HCT116 (cell line): ENCODE data around the gene MDM2. TPM values are rescaled to one million over a fixed set of nuclear protein-coding genes. Genes with fewer than 3 reads are reported as not detected.

Experiments used
- ATAC-seq: fragments of 200-7000 bp; cut with Tn5 transposase; 2 replicates; pipeline ENCODE4 v1.9.1; 2020; ENCODE audit warnings: mild to moderate bottlenecking, moderate library complexity
- BruUV-seq: library from RNA; stranded (reverse); fragments of 400-500 nt; replicated peaks from 2 replicates; lab custom pipeline; 2021; lab: Mats Ljungman, UMichigan
- CTCF ChIA-PET: fragments of 300-600 bp; sonication (Branson Sonifier 250); formaldehyde crosslinking; loops from one replicate; lab custom pipeline; 2021; ENCODE audit warnings: antibody characterized with exemption; lab: Charles Lee
- POLR2A ChIA-PET: fragments of 300-600, 350-600 bp; sonication (Branson Sonifier 250); formaldehyde crosslinking; loops from one replicate; lab custom pipeline; 2021; ENCODE audit warnings: antibody characterized with exemption; lab: Charles Lee
- RAD21 ChIA-PET, 2 experiments: fragments of 300-600 bp; sonication (Branson Sonifier 250); formaldehyde crosslinking; loops; one replicate each; lab custom pipeline; 2023; ENCODE audit warnings: low total read pairs in 2 of 2; ENCODE audit not compliant: uncharacterized antibody in 2 of 2, unreplicated experiment in 2 of 2, low non-redundant PET in 1 of 2; lab: Charles Lee
- DNase-seq: peaks from one replicate; pipeline ENCODE4 v3.0.0-alpha.2; 2010; ENCODE audit warnings: low read depth, low spot score
- H2AFZ ChIP-seq: fragments of 200-600 bp; shearing (Covaris generic), sonication (generic); 2 replicates; pipeline ENCODE4 v1.6.1; 2017; ENCODE audit warnings: low read depth, mixed run types, mixed read lengths, antibody characterized with exemption, low read length; ENCODE audit not compliant: poor library complexity, severe bottlenecking
- H3K27ac ChIP-seq: 2 replicates; pipeline ENCODE4 v1.5.1; 2012; ENCODE audit warnings: low read depth, low read length
- H3K27me3 ChIP-seq: fragments of 200-600 bp; sonication (generic); 2 replicates; pipeline ENCODE4 v1.6.1; 2016; ENCODE audit warnings: mixed run types, low read length, mixed read lengths; ENCODE audit not compliant: insufficient read depth
- H3K36me3 ChIP-seq, 2 experiments: fragments of 200-500 bp in 1 of 2; fragments of 200-600 bp in 1 of 2; sonication (Bioruptor generic) in 1 of 2; sonication (generic) in 1 of 2; 2 replicates each; pipeline versions ENCODE4 v1.5.1 to v1.6.1; 2014 to 2016; ENCODE audit warnings: low read length in 2 of 2, inconsistent platforms in 1 of 2, mixed read lengths in 1 of 2, mixed run types in 1 of 2; ENCODE audit not compliant: insufficient read depth in 2 of 2, control insufficient read depth in 1 of 2
- H3K4me1 ChIP-seq, 2 experiments: fragments of 200-600 bp in 1 of 2; sonication (generic) in 1 of 2; 2 replicates each; pipeline versions ENCODE4 v1.5.1 to v1.6.1; 2012 to 2017; ENCODE audit warnings: low read length in 2 of 2, inconsistent platforms in 1 of 2, mild to moderate bottlenecking in 1 of 2, mixed read lengths in 1 of 2, mixed run types in 1 of 2, moderate library complexity in 1 of 2; ENCODE audit not compliant: insufficient read depth in 2 of 2, control insufficient read depth in 1 of 2
- H3K4me2 ChIP-seq: fragments of 200-600 bp; sonication (generic); 2 replicates; pipeline ENCODE4 v1.6.1; 2017; ENCODE audit warnings: mixed run types, low read length, mixed read lengths
- H3K4me3 ChIP-seq, 2 experiments: fragments of 200-600 bp in 1 of 2; sonication (generic) in 1 of 2; replicated peaks in 1 of 2; 2 replicates each; pipeline ENCODE4 v1.5.1; 2011 to 2016; ENCODE audit warnings: low read length in 2 of 2, control low read depth in 1 of 2, low read depth in 1 of 2, mild to moderate bottlenecking in 1 of 2, mixed read lengths in 1 of 2, mixed run types in 1 of 2
- H3K79me2 ChIP-seq: fragments of 200-600 bp; sonication (generic); 2 replicates; pipeline ENCODE4 v1.6.1; 2017; ENCODE audit warnings: mild to moderate bottlenecking, mixed run types, low read length, moderate library complexity, mixed read lengths; ENCODE audit not compliant: insufficient read depth
- H3K9ac ChIP-seq: fragments of 200-600 bp; sonication (generic); 2 replicates; pipeline ENCODE4 v1.6.1; 2016; ENCODE audit warnings: low read length, mixed read lengths
- H3K9me2 ChIP-seq: fragments of 200-600 bp; sonication (generic), shearing (Covaris generic); 2 replicates; pipeline ENCODE4 v1.6.1; 2017; ENCODE audit warnings: mixed run types, mild to moderate bottlenecking, moderate library complexity; ENCODE audit not compliant: insufficient read depth
- H3K9me3 ChIP-seq, 2 experiments: fragments of 200-500 bp in 1 of 2; fragments of 200-600 bp in 1 of 2; sonication (Bioruptor generic) in 1 of 2; sonication (generic) in 1 of 2; 2 replicates each; pipeline ENCODE4 v1.6.1; 2014 to 2017; ENCODE audit warnings: low read length in 2 of 2, mixed read lengths in 2 of 2, inconsistent platforms in 1 of 2, low read depth in 1 of 2, mild to moderate bottlenecking in 1 of 2, mixed run types in 1 of 2, moderate library complexity in 1 of 2; ENCODE audit not compliant: control insufficient read depth in 1 of 2, insufficient read depth in 1 of 2
- H4K20me1 ChIP-seq: fragments of 200-600 bp; sonication (generic), shearing (Covaris generic); 2 replicates; pipeline ENCODE4 v1.6.1; 2017; ENCODE audit warnings: mixed run types, mild to moderate bottlenecking, moderate library complexity; ENCODE audit not compliant: insufficient read depth
- CTCF ChIP-seq, 3 experiments: fragments of 200-600 bp in 1 of 3; sonication (generic) in 1 of 3; IDR thresholded peaks in 2 of 3; conservative IDR thresholded peaks in 1 of 3; 2 replicates each; pipeline ENCODE4 v1.5.1; 2012 to 2017; ENCODE audit warnings: low read depth in 2 of 3, low read length in 2 of 3, antibody characterized with exemption in 1 of 3, borderline replicate concordance in 1 of 3, control low read depth in 1 of 3, mild to moderate bottlenecking in 1 of 3, mixed read lengths in 1 of 3, mixed run types in 1 of 3, moderate library complexity in 1 of 3; ENCODE audit not compliant: insufficient read depth in 1 of 3
- ELF1 ChIP-seq: IDR thresholded peaks from 2 replicates; pipeline ENCODE4 v1.6.1; 2012; ENCODE audit warnings: low read depth, borderline replicate concordance
- JUND ChIP-seq: IDR thresholded peaks from 2 replicates; pipeline ENCODE4 v1.6.1; 2012
- POLR2A ChIP-seq: IDR thresholded peaks from 2 replicates; pipeline ENCODE4 v1.7.0; 2011; ENCODE audit warnings: borderline replicate concordance; ENCODE audit not compliant: insufficient read depth, insufficient read length; ENCODE audit errors: extremely low read depth
- POLR2AphosphoS5 ChIP-seq: IDR thresholded peaks from 2 replicates; pipeline ENCODE4 v1.6.1; 2011; ENCODE audit warnings: mild to moderate bottlenecking, low read depth, low read length, moderate library complexity
- REST ChIP-seq: IDR thresholded peaks from 2 replicates; pipeline ENCODE4 v1.6.1; 2012; ENCODE audit warnings: low read depth
- SIN3A ChIP-seq: IDR thresholded peaks from 2 replicates; pipeline ENCODE4 v1.6.1; 2012; ENCODE audit warnings: low read depth
- SP1 ChIP-seq: IDR thresholded peaks from 2 replicates; pipeline ENCODE4 v1.6.1; 2012; ENCODE audit warnings: low read depth
- SRF ChIP-seq: IDR thresholded peaks from 2 replicates; pipeline ENCODE4 v1.6.1; 2012; ENCODE audit warnings: low read depth
- TCF7L2 ChIP-seq: IDR thresholded peaks from 2 replicates; pipeline ENCODE4 v1.7.0; 2011; ENCODE audit warnings: borderline replicate concordance, inconsistent platforms; ENCODE audit not compliant: insufficient read depth, insufficient read length; ENCODE audit errors: extremely low read depth
- YY1 ChIP-seq: IDR thresholded peaks from 2 replicates; pipeline ENCODE4 v1.6.1; 2011; ENCODE audit warnings: low read length, low read depth, moderate library complexity, mild to moderate bottlenecking; ENCODE audit not compliant: insufficient replicate concordance; ENCODE audit errors: extremely low read depth
- intact Hi-C: fragments of 100-400 bp; cut with micrococcal nuclease; formaldehyde crosslinking; loops from 2 replicates; pipeline ENCODE4 v1.10.0; 2022
- total RNA-seq: library from RNA; stranded (reverse); gene quantifications from one replicate; pipeline ENCODE4 v1.2.1, GENCODE V29; 2021; ENCODE audit not compliant: unreplicated experiment

Gene MDM2
- total RNA-seq, 1 experiment from 2014 or later = 170 TPM

- H3K36me3 ChIP-seq = no peaks in the 10 kb centered on the region
- ChIA-PET POLR2A (no interaction called here), RAD21 (no interaction called here), CTCF (no interaction called here)
- peaks cover 27% of the 10 kb centered on the region for H3K79me2 ChIP-seq
- H3K9me3 ChIP-seq = no peaks in the 10 kb centered on the region
- intact Hi-C loops = loop anchor here (5.0 kb wide), 1 partner anchor 473 kb away; the partner anchor contains the start of gene MDM1
- H3K4me2 ChIP-seq = no peak overlapping the region; the same call in 1 of the 2 replicates
- no peaks in the 10 kb centered on the region for H3K9me2 ChIP-seq
- no peaks in the 10 kb centered on the region for H4K20me1 ChIP-seq
- H3K27ac ChIP-seq = no peak overlapping the region
- no peak overlapping the region for H2AFZ ChIP-seq
- H3K27me3 ChIP-seq = no peaks in the 10 kb centered on the region
- DNase-seq (no peak), ATAC-seq (no peak)
- no peak overlapping the region for H3K9ac ChIP-seq
- TF ChIP-seq SRF (no peak), SIN3A (no peak), SP1 (no peak), CTCF (IDR thresholded peaks at IDR 0.05 in 2 of 3, conservative IDR thresholded peaks at IDR 0.05 in 1 of 3; ENCODE audit: borderline replicate concordance in 1 of 3, insufficient read depth in 1 of 3, low read depth in 2 of 3, low read length in 2 of 3) (no peak), ELF1 (no peak), REST (no peak), YY1 (no peak), POLR2AphosphoS5 (no peak), TCF7L2 (no peak), JUND (no peak), POLR2A (no peak)
- no TSS peak for BruUV-seq
- no peak overlapping the region for H3K4me3 ChIP-seq
- H3K4me1 ChIP-seq = peaks cover 21 to 48% of the 10 kb centered on the region in 2 experiments
These were observed 2.3 kb upstream of the MDM2 start for GRCh38 chr12:68805592-68806120.
